PC-9 (cell line): ENCODE data around the gene NAV3. TPM values are rescaled to one million over a fixed set of nuclear protein-coding genes. Genes with fewer than 3 reads are reported as not detected.

Source experiments
- BruUV-seq: library from RNA; stranded (reverse); fragments of 400-500 nt; replicated peaks from 2 replicates; lab custom pipeline; 2021; lab: Mats Ljungman, UMichigan
- CTCF ChIA-PET: fragments of 300-600 bp; sonication (Branson Sonifier 250); formaldehyde crosslinking; loops from one replicate; lab custom pipeline; 2022; ENCODE audit warnings: antibody characterized with exemption; lab: Charles Lee
- POLR2A ChIA-PET: fragments of 300-600 bp; sonication (Branson Sonifier 250); formaldehyde crosslinking; loops from one replicate; lab custom pipeline; 2022; ENCODE audit warnings: antibody characterized with exemption; ENCODE audit not compliant: unreplicated experiment; lab: Charles Lee
- DNase-seq, 2 experiments: peaks; one replicate each; pipeline versions ENCODE4 v3.0.0 to v3.0.0-alpha.2; 2015 to 2022; ENCODE audit warnings: mixed read lengths in 1 of 2
- H2AFZ ChIP-seq: fragments of 200-600 bp; sonication (generic); 2 replicates; pipeline ENCODE4 v1.8.1; 2017; ENCODE audit warnings: antibody characterized with exemption
- H3F3A ChIP-seq: fragments of 200-600 bp; sonication (generic); 2 replicates; pipeline ENCODE4 v1.8.1; 2017; ENCODE audit warnings: antibody characterized with exemption, mild to moderate bottlenecking, low read depth; ENCODE audit not compliant: insufficient read depth
- H3K27ac ChIP-seq: fragments of 200-600 bp; sonication (generic); 2 replicates; pipeline ENCODE4 v1.6.1; 2016; ENCODE audit warnings: mixed run types
- H3K27me3 ChIP-seq: fragments of 200-600 bp; sonication (generic); 2 replicates; pipeline ENCODE4 v1.6.1; 2016; ENCODE audit warnings: low read depth, mixed run types; ENCODE audit not compliant: insufficient read depth
- H3K36me3 ChIP-seq: fragments of 200-600 bp; sonication (generic); 2 replicates; pipeline ENCODE4 v1.6.1; 2016; ENCODE audit warnings: low read depth, mixed run types
- H3K4me1 ChIP-seq: fragments of 200-600 bp; sonication (generic); replicated peaks from 2 replicates; pipeline ENCODE4 v1.6.1; 2016; ENCODE audit warnings: mixed run types; ENCODE audit not compliant: insufficient read depth
- H3K4me2 ChIP-seq: fragments of 200-600 bp; sonication (generic); 2 replicates; pipeline ENCODE4 v1.6.1; 2017; ENCODE audit warnings: mixed run types
- H3K4me3 ChIP-seq: fragments of 200-600 bp; sonication (generic); 2 replicates; pipeline ENCODE4 v1.6.1; 2016; ENCODE audit warnings: mixed run types
- H3K79me2 ChIP-seq: fragments of 200-600 bp; sonication (generic); 2 replicates; pipeline ENCODE4 v1.6.1; 2017; ENCODE audit warnings: low read depth, mixed run types
- H3K9me2 ChIP-seq: fragments of 200-600 bp; sonication (generic); 2 replicates; pipeline ENCODE4 v1.8.1; 2017; ENCODE audit warnings: mild to moderate bottlenecking; ENCODE audit not compliant: insufficient read depth
- H3K9me3 ChIP-seq: fragments of 200-600 bp; sonication (generic); 2 replicates; pipeline ENCODE4 v1.8.1; 2016; ENCODE audit warnings: low read depth; ENCODE audit not compliant: insufficient read depth
- H4K20me1 ChIP-seq: fragments of 200-600 bp; sonication (generic); 2 replicates; pipeline ENCODE4 v1.8.1; 2017; ENCODE audit not compliant: insufficient read depth
- CTCF ChIP-seq: fragments of 200-600 bp; sonication (generic); conservative IDR thresholded peaks from 2 replicates; pipeline ENCODE4 v1.6.1; 2017; ENCODE audit warnings: mixed run types, antibody characterized with exemption, mild to moderate bottlenecking, moderate library complexity
- EZH2 ChIP-seq: fragments of 200-600 bp; sonication (generic); IDR thresholded peaks from 2 replicates; pipeline ENCODE4 v1.8.0; 2017; ENCODE audit warnings: antibody characterized with exemption, low read depth
- intact Hi-C: fragments of 100-400 bp; cut with micrococcal nuclease; formaldehyde crosslinking; loops from one replicate; pipeline ENCODE4 v1.10.0; 2022; ENCODE audit not compliant: unreplicated experiment
- total RNA-seq: library from RNA; stranded (reverse); gene quantifications from 2 replicates; pipeline ENCODE4 v1.2.3, GENCODE V29; 2021

The NAV3 gene
- total RNA-seq, 1 experiment from 2014 or later = 13.6 TPM

- no peak overlapping the region for H3K4me3 ChIP-seq
- POLR2A ChIA-PET = no interaction called here
- no peak for TF ChIP-seq EZH2
- no peak for TF ChIP-seq CTCF
- H3K27ac ChIP-seq = no peak overlapping the region
- no peak overlapping the region for H2AFZ ChIP-seq
- no peak overlapping the region for H3K4me2 ChIP-seq
- H3K9me2 ChIP-seq = no peaks in the 10 kb centered on the region
- CTCF ChIA-PET = no interaction called here
- H3K27me3 ChIP-seq = no peaks in the 10 kb centered on the region
- H4K20me1 ChIP-seq = no peaks in the 10 kb centered on the region
- DNase-seq = no peak
- no peaks in the 10 kb centered on the region for H3F3A ChIP-seq
- no TSS peak for BruUV-seq
- H3K4me1 ChIP-seq = no peaks in the 10 kb centered on the region
- no peaks in the 10 kb centered on the region for H3K36me3 ChIP-seq
- H3K9me3 ChIP-seq = no peaks in the 10 kb centered on the region
- H3K79me2 ChIP-seq = no peaks in the 10 kb centered on the region
- intact Hi-C loops = no loop called here
Measured at GRCh38 chr12:78128211-78128610, 297.5 kb downstream of the NAV3 start.

- Histone ChIP-seq H3K36me3 (no peaks in the 10 kb centered on the region), H3K9me2 (no peaks in the 10 kb centered on the region), H3K9me3 (no peaks in the 10 kb centered on the region; the same call in 1 of the 2 replicates), H3K27ac (no peak overlapping the region), H3K79me2 (no peaks in the 10 kb centered on the region), H3K27me3 (no peaks in the 10 kb centered on the region), H3K4me3 (no peak overlapping the region), H3K4me2 (no peak overlapping the region), H2AFZ (no peak overlapping the region), H4K20me1 (no peaks in the 10 kb centered on the region), H3F3A (no peaks in the 10 kb centered on the region), H3K4me1 (no peaks in the 10 kb centered on the region)
- intact Hi-C loops = loop anchor here (10.0 kb wide), 2 partner anchors 1201 to 1231 kb away; no protein-coding TSS in a partner anchor
- BruUV-seq = no TSS peak
- ChIA-PET POLR2A (no interaction called here), CTCF (no interaction called here)
- TF ChIP-seq EZH2 = no peak
- TF ChIP-seq CTCF = no peak
- no peak for DNase-seq
Measured at GRCh38 chr12:78143717-78144116, 313.0 kb downstream of the NAV3 start.

- Histone ChIP-seq H3K27me3 (no peaks in the 10 kb centered on the region), H4K20me1 (no peaks in the 10 kb centered on the region), H3K36me3 (no peaks in the 10 kb centered on the region), H3K4me1 (no peaks in the 10 kb centered on the region), H2AFZ (no peak overlapping the region), H3K27ac (no peak overlapping the region), H3K79me2 (no peaks in the 10 kb centered on the region), H3K4me3 (no peak overlapping the region), H3K9me2 (no peaks in the 10 kb centered on the region), H3K9me3 (no peaks in the 10 kb centered on the region), H3K4me2 (no peak overlapping the region), H3F3A (no peaks in the 10 kb centered on the region)
- intact Hi-C loops = loop anchor here (10.0 kb wide), 2 partner anchors 1199 to 1229 kb away; no protein-coding TSS in a partner anchor
- BruUV-seq = no TSS peak
- CTCF ChIA-PET = interaction anchor here (0.7 kb wide), 1 partner anchor 123 kb away, joined by 4 read pairs; no protein-coding TSS in a partner anchor
- TF ChIP-seq EZH2 = no peak
- no peak for TF ChIP-seq CTCF
- POLR2A ChIA-PET = no interaction called here
- no peak for DNase-seq
Measured at GRCh38 chr12:78145398-78145797, 314.7 kb downstream of the NAV3 start.
